ENCODE measurements around the gene TPBGL.

- TF ChIP-seq CTCF (IDR thresholded peaks at IDR 0.05) (no peak), POLR2A (IDR thresholded peaks at IDR 0.05) (no peak)
Observed at GRCh38 chr11:75273411-75274391, 33.1 kb downstream of the TPBGL start.
